ENCODE measurements around the gene DDX1. TPM values are rescaled to one million over a fixed set of nuclear protein-coding genes. Genes with fewer than 3 reads are reported as not detected.

The DDX1 gene
- total and polyA plus RNA-seq, 2 experiments from 2014 or later = 99.9 to 102 TPM

- TF ChIP-seq REST (IDR thresholded peaks at IDR 0.05; ENCODE audit: unreplicated experiment) = no peak
- TF ChIP-seq JUNB (IDR thresholded peaks at IDR 0.05; ENCODE audit: unreplicated experiment) = no peak
- no peak for TF ChIP-seq POLR2AphosphoS5 (IDR thresholded peaks at IDR 0.05; ENCODE audit: low read depth)
- no peak for TF ChIP-seq CTCF (conservative IDR thresholded peaks at IDR 0.05; ENCODE audit: low read depth in 2 of 2)
- TF ChIP-seq ETS1 (IDR thresholded peaks at IDR 0.05) = no peak
- no peak for TF ChIP-seq NANOG (IDR thresholded peaks at IDR 0.05; ENCODE audit: borderline replicate concordance)
- no peak for TF ChIP-seq ZNF331 (CRISPR knock-in tag; IDR thresholded peaks at IDR 0.05; ENCODE audit: low read depth)
- TF ChIP-seq ZNF114 (CRISPR knock-in tag; IDR thresholded peaks at IDR 0.05) = no peak
Observed at GRCh38 chr2:15633043-15633970, 41.6 kb downstream of the DDX1 start (continued).

GRCh38 chr2:15633971-15634346 lies 42.3 kb downstream of the DDX1 start:
- H3K27ac Mint-ChIP-seq = no peak overlapping the region
- ATAC-seq = no peak
- H3K27me3 Mint-ChIP-seq (ENCODE audit: insufficient read depth, low read depth, poor library complexity) = peaks cover 3% of the 10 kb centered on the region
- Histone ChIP-seq H3K27me3 (ENCODE audit: insufficient read depth) (no peaks in the 10 kb centered on the region), H3K27ac (ENCODE audit: low read depth) (no peak overlapping the region), H3K4me2 (no peak overlapping the region), H3K9me2 (ENCODE audit: insufficient read depth) (no peaks in the 10 kb centered on the region), H3K36me3 (ENCODE audit: insufficient read depth) (peaks cover 42% of the 10 kb centered on the region), H3K4me3 (no peak overlapping the region), H3F3A (replicated peaks; ENCODE audit: low read depth) (no peaks in the 10 kb centered on the region), H3K4me1 (ENCODE audit: insufficient read depth) (no peaks in the 10 kb centered on the region), H4K20me1 (replicated peaks; ENCODE audit: insufficient read depth) (no peaks in the 10 kb centered on the region), H3K79me2 (replicated peaks; ENCODE audit: insufficient read depth) (no peaks in the 10 kb centered on the region), H2AFZ (no peak overlapping the region)
- peaks cover 64% of the 10 kb centered on the region for H3K36me3 Mint-ChIP-seq (ENCODE audit: low read depth)
- no peak for DNase-seq (ENCODE audit: low spot score)
- peaks cover 9% of the 10 kb centered on the region for H3K4me1 Mint-ChIP-seq
- H3K9me3 Mint-ChIP-seq = no peaks in the 10 kb centered on the region; the same call in 2 of the 3 replicates
- H3K4me3 Mint-ChIP-seq = no peak overlapping the region
- TF ChIP-seq NANOG (IDR thresholded peaks at IDR 0.05; ENCODE audit: borderline replicate concordance) (no peak), ETS1 (IDR thresholded peaks at IDR 0.05) (no peak), EZH2 (IDR thresholded peaks at IDR 0.05; ENCODE audit: low read depth, unreplicated experiment) (no peak), REST (IDR thresholded peaks at IDR 0.05; ENCODE audit: unreplicated experiment) (no peak), EZH2phosphoT487 (IDR thresholded peaks at IDR 0.05; ENCODE audit: unreplicated experiment) (no peak), CTCF (conservative IDR thresholded peaks at IDR 0.05; ENCODE audit: low read depth in 2 of 2) (no peak), JUNB (IDR thresholded peaks at IDR 0.05; ENCODE audit: unreplicated experiment) (no peak)

Data from GM23338 (cell line).